HUES64 (cell line): ENCODE data around the gene EHD3.

Experiments
- H3K27ac ChIP-seq: 2 replicates; pipeline ENCODE4 v1.7.0; 2013; ENCODE audit warnings: low read depth, low read length, inconsistent platforms
- H3K27me3 ChIP-seq: 2 replicates; pipeline ENCODE4 v1.6.1; 2013; ENCODE audit warnings: mild to moderate bottlenecking, low read length; ENCODE audit not compliant: insufficient read depth
- H3K36me3 ChIP-seq: 2 replicates; pipeline ENCODE4 v1.6.1; 2013; ENCODE audit warnings: mild to moderate bottlenecking, low read length; ENCODE audit not compliant: insufficient read depth
- H3K4me1 ChIP-seq: 2 replicates; pipeline ENCODE4 v1.6.1; 2013; ENCODE audit warnings: mild to moderate bottlenecking, low read length, moderate library complexity; ENCODE audit not compliant: insufficient read depth
- H3K4me3 ChIP-seq: 2 replicates; pipeline ENCODE4 v1.5.1; 2013; ENCODE audit warnings: mild to moderate bottlenecking, low read length, moderate library complexity
- H3K9ac ChIP-seq: 2 replicates; pipeline ENCODE4 v1.6.1; 2013; ENCODE audit warnings: mild to moderate bottlenecking, low read depth, low read length
- H3K9me3 ChIP-seq: 2 replicates; pipeline ENCODE4 v1.6.1; 2013; ENCODE audit warnings: low read depth, low read length; ENCODE audit not compliant: insufficient read depth
- WGBS: fragments of 150-250, 120-280 bp; methylation state at CpG from one replicate; pipeline ENCODE4 v1.1.7; 2013; ENCODE audit warnings: missing lambda C conversion rate; 5-methylcytosine and 5-hydroxymethylcytosine counted together

The EHD3 gene

GRCh38 chr2:31247711-31248110 is 13.8 kb downstream of the EHD3 start:
- Histone ChIP-seq H3K27me3 (no peaks in the 10 kb centered on the region), H3K4me1 (no peaks in the 10 kb centered on the region), H3K27ac (no peak overlapping the region), H3K9me3 (no peaks in the 10 kb centered on the region), H3K36me3 (peaks cover 8% of the 10 kb centered on the region; the same call in 1 of the 2 replicates), H3K9ac (no peak overlapping the region), H3K4me3 (no peak overlapping the region)
- 93% methylated on average over 5 of the region's 5 CpGs for WGBS

GRCh38 chr2:31248139-31248538 is 14.2 kb downstream of the EHD3 start:
- Histone ChIP-seq H3K4me1 (no peaks in the 10 kb centered on the region), H3K27ac (no peak overlapping the region), H3K27me3 (no peaks in the 10 kb centered on the region), H3K9ac (no peak overlapping the region), H3K4me3 (no peak overlapping the region), H3K9me3 (no peaks in the 10 kb centered on the region), H3K36me3 (peaks cover 8% of the 10 kb centered on the region; the same call in 1 of the 2 replicates)
- 96% methylated on average over 3 of the region's 3 CpGs for WGBS

- Histone ChIP-seq H3K4me1 (no peaks in the 10 kb centered on the region), H3K27ac (no peak overlapping the region), H3K9me3 (no peaks in the 10 kb centered on the region), H3K27me3 (no peaks in the 10 kb centered on the region), H3K4me3 (no peak overlapping the region), H3K36me3 (peaks cover 8% of the 10 kb centered on the region; the same call in 1 of the 2 replicates), H3K9ac (no peak overlapping the region)
- 95% methylated on average over 15 of the region's 15 CpGs for WGBS
Measured at GRCh38 chr2:31249009-31249690, 15.2 kb downstream of the EHD3 start.

GRCh38 chr2:31251018-31251417 is 17.1 kb downstream of the EHD3 start:
- H3K36me3 ChIP-seq: peaks cover 2% of the 10 kb centered on the region; the same call in 1 of the 2 replicates
- no peak overlapping the region for H3K9ac ChIP-seq
- H3K9me3 ChIP-seq: no peaks in the 10 kb centered on the region
- H3K27ac ChIP-seq: no peak overlapping the region
- no peaks in the 10 kb centered on the region for H3K4me1 ChIP-seq
- no peaks in the 10 kb centered on the region for H3K27me3 ChIP-seq
- 88% methylated on average over 3 of the region's 3 CpGs for WGBS
- H3K4me3 ChIP-seq: no peak overlapping the region

GRCh38 chr2:31251851-31252250 is 17.9 kb downstream of the EHD3 start:
- H3K4me3 ChIP-seq: no peak overlapping the region
- no peaks in the 10 kb centered on the region for H3K9me3 ChIP-seq
- H3K27me3 ChIP-seq: no peaks in the 10 kb centered on the region
- peaks cover 2% of the 10 kb centered on the region; the same call in 1 of the 2 replicates for H3K4me1 ChIP-seq
- no peak overlapping the region for H3K27ac ChIP-seq
- peaks cover 2% of the 10 kb centered on the region; the same call in 1 of the 2 replicates for H3K36me3 ChIP-seq
- H3K9ac ChIP-seq: no peak overlapping the region
- 97% methylated on average over 6 of the region's 6 CpGs for WGBS

- Histone ChIP-seq H3K9ac (no peak overlapping the region), H3K4me1 (peaks cover 5% of the 10 kb centered on the region; the same call in 1 of the 2 replicates), H3K9me3 (no peaks in the 10 kb centered on the region), H3K4me3 (no peak overlapping the region), H3K36me3 (peaks cover 1% of the 10 kb centered on the region; the same call in 1 of the 2 replicates), H3K27ac (no peak overlapping the region), H3K27me3 (no peaks in the 10 kb centered on the region)
- 91% methylated on average over 13 of the region's 13 CpGs for WGBS
Measured at GRCh38 chr2:31253356-31254131, 19.6 kb downstream of the EHD3 start.

- 95% methylated on average over 19 of the region's 19 CpGs for WGBS
- Histone ChIP-seq H3K4me3 (no peak overlapping the region), H3K27me3 (no peaks in the 10 kb centered on the region), H3K36me3 (no peaks in the 10 kb centered on the region), H3K9me3 (no peaks in the 10 kb centered on the region), H3K9ac (no peak overlapping the region), H3K27ac (no peak overlapping the region), H3K4me1 (peaks cover 5% of the 10 kb centered on the region; the same call in 1 of the 2 replicates)
Measured at GRCh38 chr2:31254237-31255203, 20.6 kb downstream of the EHD3 start.

GRCh38 chr2:31255911-31256571 is 22.1 kb downstream of the EHD3 start:
- peaks cover 5% of the 10 kb centered on the region; the same call in 1 of the 2 replicates for H3K4me1 ChIP-seq
- 92% methylated on average over 11 of the region's 11 CpGs for WGBS
- no peak overlapping the region for H3K27ac ChIP-seq
- H3K9me3 ChIP-seq: no peaks in the 10 kb centered on the region
- no peak overlapping the region for H3K4me3 ChIP-seq
- no peaks in the 10 kb centered on the region for H3K27me3 ChIP-seq
- no peak overlapping the region for H3K9ac ChIP-seq
- peaks cover 3% of the 10 kb centered on the region; the same call in 1 of the 2 replicates for H3K36me3 ChIP-seq

- Histone ChIP-seq H3K9me3 (no peaks in the 10 kb centered on the region), H3K4me1 (peaks cover 5% of the 10 kb centered on the region; the same call in 1 of the 2 replicates), H3K9ac (no peak overlapping the region), H3K27me3 (no peaks in the 10 kb centered on the region), H3K4me3 (no peak overlapping the region), H3K36me3 (peaks cover 9% of the 10 kb centered on the region; the same call in 1 of the 2 replicates), H3K27ac (no peak overlapping the region)
- WGBS: 79% methylated on average over 4 of the region's 4 CpGs
Measured at GRCh38 chr2:31256611-31257382, 22.8 kb downstream of the EHD3 start.

- H3K9me3 ChIP-seq: no peaks in the 10 kb centered on the region
- H3K36me3 ChIP-seq: peaks cover 15% of the 10 kb centered on the region; the same call in 1 of the 2 replicates
- no peaks in the 10 kb centered on the region for H3K27me3 ChIP-seq
- 82% methylated on average over 5 of the region's 5 CpGs for WGBS
- H3K4me1 ChIP-seq: peaks cover 5% of the 10 kb centered on the region; the same call in 1 of the 2 replicates
- no peak overlapping the region for H3K27ac ChIP-seq
- H3K4me3 ChIP-seq: no peak overlapping the region
- no peak overlapping the region for H3K9ac ChIP-seq
Measured at GRCh38 chr2:31258351-31258750, 24.4 kb downstream of the EHD3 start.
